Measurements from ENCODE around the gene SART3.
"Not testable (repeated sequence)": the region's sequence is repeated elsewhere in the genome, so short reads cannot be mapped to it uniquely, and the experiment has no call there.

Gene SART3

DNA sequence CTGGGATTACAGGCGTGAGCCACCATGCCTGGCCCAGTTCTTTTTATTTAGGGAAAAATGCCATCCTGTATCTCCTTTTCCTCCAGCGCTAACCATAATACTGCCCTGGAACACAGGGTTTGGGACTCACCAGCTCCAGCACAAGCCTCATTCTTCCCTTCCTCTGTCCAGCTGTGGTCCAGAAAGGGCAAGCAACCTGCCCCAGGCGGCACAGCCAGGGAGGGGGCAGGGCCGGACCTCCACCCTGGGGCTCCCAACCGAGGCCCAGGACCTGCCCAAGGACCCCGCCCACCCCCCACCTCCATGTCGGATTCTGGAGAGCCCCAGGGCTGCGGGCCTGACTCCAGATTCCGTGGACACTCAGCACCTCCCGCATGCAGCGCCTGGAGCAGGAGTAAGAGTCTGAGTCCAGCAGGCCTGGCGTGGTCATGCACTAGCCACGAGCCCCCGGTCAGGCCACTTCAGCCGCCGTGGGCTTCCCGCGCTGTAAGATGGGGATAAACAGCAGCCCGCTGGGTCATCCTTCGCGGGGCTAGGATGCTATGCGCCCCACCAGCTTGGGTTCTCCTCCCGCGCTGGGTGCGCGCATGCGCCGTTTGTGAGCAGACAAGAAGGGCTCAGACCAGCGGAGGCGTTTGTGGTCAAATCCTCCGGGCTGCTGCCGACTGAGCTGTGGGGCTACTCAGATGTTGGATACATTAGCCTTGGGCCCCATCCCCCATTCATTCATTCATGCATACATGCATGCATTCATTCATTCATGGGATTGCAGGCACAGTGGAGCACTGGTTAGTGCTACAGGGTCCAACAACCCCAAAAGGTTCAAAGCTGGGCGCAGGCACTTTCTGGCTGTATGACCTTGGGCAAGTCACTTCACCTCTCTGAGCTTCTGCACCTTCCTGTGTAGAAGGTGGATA is 20.6 kb upstream of the SART3 start:
- DNase-seq = no peak

GRCh38 chr12:108580531-108580930 is 19.6 kb upstream of the SART3 start:
- DNase-seq = no peak

DNA sequence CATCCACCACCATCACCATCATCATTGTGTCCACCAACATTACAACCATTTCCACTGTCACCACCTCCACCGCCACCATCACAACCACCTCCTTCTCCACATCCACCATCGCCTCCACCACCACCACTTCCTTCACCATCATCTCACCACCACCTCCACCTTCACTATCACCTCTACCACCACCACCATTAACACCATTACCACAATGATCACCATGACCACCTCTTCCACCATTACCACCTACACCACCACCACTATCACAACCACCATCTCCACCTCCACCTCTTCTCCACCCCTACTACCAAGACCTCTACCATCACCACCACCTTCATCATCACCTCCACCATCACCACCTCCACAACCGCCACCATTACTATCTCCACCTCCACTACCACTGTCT is 17.8 kb upstream of the SART3 start:
- DNase-seq = no peak

- no peak for DNase-seq
These were observed 17.3 kb upstream of the SART3 start for GRCh38 chr12:108578264-108578663.

- no peak for DNase-seq
These were observed 16.5 kb upstream of the SART3 start for GRCh38 chr12:108577458-108577857.

GRCh38 chr12:108576660-108577234 is 15.8 kb upstream of the SART3 start:
- no peak for DNase-seq

DNA sequence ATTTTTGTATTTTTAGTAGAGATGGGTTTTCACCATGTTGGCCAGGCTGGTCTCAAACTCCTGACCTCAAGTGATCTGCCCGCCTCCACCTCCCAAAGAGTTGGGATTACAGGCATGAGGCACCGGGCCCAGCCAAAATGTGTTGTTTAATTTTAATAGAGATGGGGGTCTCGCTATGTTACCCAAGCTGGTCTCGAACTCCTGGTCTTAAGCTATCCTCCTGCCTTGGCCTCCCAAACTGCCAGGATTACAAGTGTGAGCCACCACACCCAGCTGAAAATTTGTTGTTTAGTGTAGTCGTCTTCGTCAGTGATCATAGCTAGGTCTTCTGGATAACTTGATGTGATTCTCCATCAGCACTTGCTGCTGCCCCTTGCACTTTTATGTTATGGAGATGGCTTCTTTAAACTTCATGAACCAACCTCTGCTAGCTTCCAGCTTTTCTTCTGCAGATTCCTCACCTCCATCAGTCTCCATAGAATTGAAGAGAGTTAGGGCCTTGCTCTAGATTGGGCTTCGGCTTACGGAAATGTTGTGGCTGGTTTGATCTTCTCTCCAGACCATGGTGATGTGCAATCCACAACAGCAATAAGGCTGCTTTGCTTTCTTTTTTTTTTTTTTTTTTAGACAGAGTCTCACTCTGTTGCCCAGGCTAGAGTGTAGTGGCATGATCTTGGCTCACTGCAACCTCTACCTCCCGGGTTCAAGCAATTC is 14.4 kb upstream of the SART3 start:
- DNase-seq = peak; percentile 28

DNA sequence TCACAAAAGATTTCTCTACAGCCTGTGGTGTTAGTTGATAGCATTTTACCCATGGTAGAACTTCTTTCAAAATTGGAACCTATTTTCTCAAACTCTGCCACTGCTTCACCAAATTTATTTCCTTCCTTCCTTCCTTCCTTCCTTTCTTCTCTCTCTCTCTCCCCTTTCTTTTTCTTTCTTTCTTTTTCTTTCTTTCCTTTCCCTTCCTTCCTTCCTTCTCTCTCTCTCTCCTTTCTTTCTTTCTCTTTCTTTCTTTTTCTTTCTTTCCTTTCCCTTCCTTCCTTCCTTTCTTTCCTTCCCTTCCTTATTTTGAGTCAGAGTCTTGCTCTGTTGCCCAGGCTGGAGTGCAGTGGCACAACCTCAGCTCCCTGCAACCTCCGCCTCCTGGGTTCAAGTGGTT is 13.3 kb upstream of the SART3 start:
- DNase-seq = not testable (repeated sequence)

GRCh38 chr12:108573317-108573716 is 12.3 kb upstream of the SART3 start:
- DNase-seq = no peak

- DNase-seq = no peak
These were observed 11.3 kb upstream of the SART3 start for GRCh38 chr12:108572166-108572790.

DNA sequence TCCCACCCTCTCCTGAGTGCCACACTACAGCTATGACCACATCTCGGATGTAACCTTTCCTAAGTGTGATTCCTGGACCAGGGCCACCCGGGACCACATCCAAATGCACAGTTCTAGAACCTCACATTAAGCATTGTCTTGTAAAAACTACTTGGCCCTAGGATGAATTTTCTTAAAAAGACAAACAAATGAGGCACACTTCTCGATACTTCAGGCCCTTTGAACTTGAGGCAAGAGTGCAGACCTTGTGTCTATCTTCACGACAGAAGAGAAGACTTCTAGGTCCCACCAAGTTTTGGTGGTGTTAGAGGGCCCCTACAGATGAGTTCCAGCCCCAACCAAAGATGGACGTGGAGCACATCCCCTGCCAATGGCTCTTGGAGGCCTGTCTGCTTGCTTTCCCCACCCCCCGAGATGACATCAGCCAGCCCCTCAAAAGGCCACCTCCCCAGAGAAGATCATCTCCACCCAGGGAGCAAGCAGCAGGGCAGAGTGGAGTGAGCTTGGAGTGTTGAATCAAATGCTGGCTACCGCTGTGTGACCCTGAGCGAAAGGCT is 10.7 kb upstream of the SART3 start:
- DNase-seq = no peak

DNA sequence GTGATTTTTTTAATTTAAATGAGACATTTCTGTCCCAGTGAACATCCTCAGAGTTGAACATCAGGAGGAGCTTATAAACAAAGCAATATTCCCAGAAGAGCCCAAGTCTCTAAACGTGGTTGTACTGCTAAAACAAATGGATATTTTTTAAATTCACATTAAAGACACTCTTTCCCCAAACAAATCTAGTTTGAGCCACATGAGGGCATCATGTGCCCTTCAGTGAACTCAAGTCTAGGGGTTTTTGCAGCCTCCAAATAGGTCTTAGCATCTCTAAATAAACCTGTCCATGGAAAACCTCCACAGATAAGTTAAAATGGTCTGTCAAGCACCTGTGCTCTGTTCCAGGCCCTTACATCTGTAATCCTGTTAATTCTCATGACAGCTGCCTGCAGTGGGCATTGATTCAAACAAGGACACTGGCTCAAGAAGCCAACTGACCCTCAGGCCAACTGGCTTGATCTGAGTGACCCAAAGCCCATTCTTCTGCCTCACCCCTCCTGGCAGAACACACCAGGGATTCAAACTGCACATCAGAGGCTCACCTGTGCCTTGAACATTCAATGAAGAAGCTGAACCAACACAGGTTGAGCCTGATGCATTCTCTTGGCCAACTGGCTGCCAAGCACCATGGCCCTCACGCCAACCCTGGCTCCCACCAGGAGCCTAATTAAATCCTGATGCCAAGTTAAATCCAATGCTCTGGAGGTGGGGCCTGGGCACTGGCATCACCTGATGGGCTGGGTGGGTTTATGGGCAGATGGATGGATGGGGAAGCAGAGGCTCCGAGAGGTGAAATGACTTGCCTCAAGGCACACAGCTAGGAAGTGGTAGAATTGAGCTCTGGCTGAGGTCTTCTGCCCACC is 10.0 kb upstream of the SART3 start:
- DNase-seq = no peak

GRCh38 chr12:108568338-108569154 is 7.6 kb upstream of the SART3 start:
- DNase-seq = peak; percentile 73

DNA sequence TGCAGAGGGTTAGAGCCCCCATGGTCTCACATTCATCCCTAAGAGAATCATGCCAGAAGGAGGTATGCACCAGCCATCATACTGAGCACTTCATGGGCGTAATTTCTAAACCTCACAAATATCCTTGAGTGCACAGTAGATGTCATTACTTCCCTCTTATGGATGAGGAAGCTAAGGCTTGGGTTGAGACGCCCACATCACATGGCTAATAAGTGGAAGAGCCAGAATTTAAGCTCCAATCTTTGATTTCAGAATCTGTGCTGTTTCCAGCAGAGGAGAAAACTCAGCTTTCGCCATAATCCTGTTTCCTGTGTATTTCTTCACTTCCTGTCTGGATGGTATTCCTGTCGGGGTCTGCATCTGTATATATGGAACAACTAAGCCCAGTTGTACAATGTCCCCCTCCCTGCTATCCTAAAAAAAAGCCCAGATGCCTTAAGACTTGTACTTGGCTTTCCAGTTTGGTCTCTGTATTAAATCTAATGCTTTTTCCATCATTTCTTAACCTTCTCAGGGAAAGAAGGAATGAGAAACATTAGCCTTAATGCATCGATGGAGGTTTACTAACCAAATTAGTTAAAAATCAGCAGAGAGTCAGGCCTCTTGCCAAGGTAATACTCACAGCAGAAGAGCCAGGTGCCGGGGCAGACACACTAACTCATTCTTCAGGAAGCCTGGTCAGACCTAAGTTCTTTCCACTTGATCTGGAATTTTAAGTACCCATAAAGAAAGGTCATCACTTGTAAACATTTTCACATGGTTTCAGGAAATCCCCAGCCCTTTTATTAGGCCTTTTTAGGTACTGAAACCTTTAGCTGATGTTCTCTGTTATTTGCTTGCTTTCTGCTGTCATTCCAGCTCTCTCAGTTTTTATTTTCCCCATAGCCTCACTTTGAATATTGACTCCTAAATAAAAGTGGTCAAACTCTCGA is 6.7 kb upstream of the SART3 start:
- no peak for DNase-seq

DNA sequence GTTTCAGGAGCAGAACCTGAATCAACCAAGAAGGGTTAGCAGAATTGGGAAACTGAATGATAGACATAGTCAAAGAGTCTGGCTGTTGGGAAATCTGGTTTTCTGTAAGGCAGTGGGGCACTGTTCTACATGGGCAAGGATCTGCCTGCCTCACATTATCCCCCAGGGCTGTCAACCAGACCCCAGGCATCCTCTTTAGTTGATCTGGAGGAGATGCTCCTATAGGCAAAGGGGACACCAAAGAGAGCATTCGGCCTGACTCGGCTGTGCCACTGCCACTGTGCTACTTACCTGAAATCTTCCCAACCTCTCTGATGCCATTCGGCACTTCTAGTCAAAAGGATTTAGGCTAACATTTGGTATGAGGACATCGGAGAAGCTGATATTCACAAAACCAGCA is 5.5 kb upstream of the SART3 start:
- DNase-seq = no peak

GRCh38 chr12:108565976-108566375 is 5.0 kb upstream of the SART3 start:
- peak; percentile 63 for DNase-seq

DNA sequence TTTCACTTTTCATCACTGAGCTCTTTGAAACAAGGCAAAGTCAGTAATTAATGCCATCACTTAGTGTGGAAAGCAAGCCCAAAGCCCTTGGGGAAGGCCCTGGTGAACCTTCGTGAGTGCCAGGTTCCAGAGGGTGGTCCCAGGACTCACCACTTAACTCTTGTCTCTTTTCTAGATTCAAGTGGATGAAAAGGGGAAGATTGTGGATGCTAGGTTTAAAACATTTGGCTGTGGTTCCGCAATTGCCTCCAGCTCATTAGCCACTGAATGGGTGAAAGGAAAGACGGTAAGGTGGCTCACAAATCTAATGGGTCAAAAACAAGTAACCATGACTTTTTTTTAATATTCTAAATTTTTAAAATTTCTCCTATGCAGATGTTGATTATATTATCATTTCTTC is 4.2 kb upstream of the SART3 start:
- DNase-seq = no peak

DNA sequence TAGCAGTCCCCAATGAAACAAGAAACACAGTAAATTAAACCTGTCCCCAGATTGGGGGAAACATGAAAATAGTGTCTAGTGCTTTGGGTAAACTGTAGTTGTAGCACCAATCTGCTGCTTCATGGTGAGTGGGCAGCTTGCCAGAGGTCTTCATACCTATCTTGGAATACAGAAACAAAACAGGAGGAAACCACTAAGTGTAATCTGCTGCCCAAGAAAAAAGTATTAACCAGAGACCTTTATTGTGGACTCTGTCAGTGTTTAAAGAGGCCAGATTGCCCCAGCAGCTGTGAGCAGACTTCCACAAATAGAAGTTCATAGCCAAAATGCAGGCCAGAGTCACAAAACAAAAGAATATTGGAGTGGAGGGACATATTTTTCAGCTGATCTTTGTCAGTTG is 3.8 kb upstream of the SART3 start:
- DNase-seq = no peak

- DNase-seq = no peak
These were observed 2.8 kb upstream of the SART3 start for GRCh38 chr12:108563804-108564151.

Measured in CD4-positive, alpha-beta T cell treated with Interleukin-10 for 1 hour (primary cell).